Gastrocnemius medialis (tissue), 4 donors: Measurements from ENCODE around the gene TEX48. TPM values are rescaled to one million over a fixed set of nuclear protein-coding genes. Genes with fewer than 3 reads are reported as not detected.

ENCODE experiments used
- ATAC-seq, 2 donors: fragments of 150-250 bp; one replicate each; pipeline ENCODE4 v1.9.1; 2016
- DNase-seq, 2 donors: peaks; one replicate each; pipeline ENCODE4 v3.0.0-alpha.2; 2019
- H3K27ac ChIP-seq, 4 donors: fragments of 200-600 bp; sonication (generic); 1 replicate in 1 of 4; 2 replicates in 3 of 4; pipeline ENCODE4 v1.5.1; 2016 to 2018; ENCODE audit warnings: mild to moderate bottlenecking in 2 of 4, moderate library complexity in 1 of 4
- H3K27me3 ChIP-seq, 3 donors: fragments of 200-600 bp; sonication (generic) in 2 of 3; 1 replicate in 1 of 3; 2 replicates in 2 of 3; pipeline versions ENCODE4 v1.5.1 to v1.6.0; 2016 to 2019; ENCODE audit warnings: mild to moderate bottlenecking in 1 of 3, moderate library complexity in 1 of 3
- H3K36me3 ChIP-seq, 2 donors: fragments of 200-600 bp; sonication (generic) in 1 of 2; one replicate each; pipeline ENCODE4 v1.5.1; 2017 to 2018
- H3K4me1 ChIP-seq, 2 donors: fragments of 200-600 bp; sonication (generic) in 1 of 2; one replicate each; pipeline ENCODE4 v1.5.1; 2016 to 2017; ENCODE audit warnings: mild to moderate bottlenecking in 2 of 2
- H3K4me3 ChIP-seq, 4 donors: fragments of 200-600 bp; sonication (generic) in 3 of 4; 1 replicate in 1 of 4; 2 replicates in 3 of 4; pipeline ENCODE4 v1.5.1; 2016 to 2019; ENCODE audit warnings: mild to moderate bottlenecking in 2 of 4
- H3K9me3 ChIP-seq, 3 donors: fragments of 200-600 bp; sonication (generic) in 2 of 3; 1 replicate in 1 of 3; 2 replicates in 2 of 3; pipeline ENCODE4 v1.5.1; 2016 to 2019
- POLR2A ChIP-seq, 2 donors: fragments of 450-650 bp; IDR thresholded peaks; one replicate each; pipeline ENCODE4 v1.6.1; 2017; ENCODE audit warnings: antibody characterized with exemption in 2 of 2, mild to moderate bottlenecking in 2 of 2, moderate library complexity in 2 of 2
- in situ Hi-C, 4 donors: fragments of 200-750 bp; cut with MboI; loops; one replicate each; pipeline versions ENCODE4 v1.15.0 to v1.8.0; 2017; ENCODE audit warnings: low sequenced_read_pairs in 4 of 4
- intact Hi-C: fragments of 100-400 bp; cut with DNase I; formaldehyde crosslinking; loops from one replicate; pipeline ENCODE4 v1.15.1; 2023; ENCODE audit warnings: low total_unique reads
- total RNA-seq, 4 donors: library from RNA; depleted of rRNA; stranded (reverse); fragments of >200 nt; gene quantifications; one replicate each; pipeline versions ENCODE4 v1.1.0 to v1.2.3, GENCODE V29; 2016
- TF ChIP-seq, protein P1 (sequence below), 5 experiments: fragments of 450-650 bp in 3 of 5; fragments of 200-600 bp in 2 of 5; sonication (generic) in 2 of 5; IDR thresholded peaks in 4 of 5; conservative IDR thresholded peaks in 1 of 5; 1 replicate in 4 of 5; 2 replicates in 1 of 5; pipeline ENCODE4 v1.5.1; 2016 to 2019; ENCODE audit warnings: antibody characterized with exemption in 5 of 5, mild to moderate bottlenecking in 3 of 5, moderate library complexity in 3 of 5

TEX48 gene
- total RNA-seq, 4 donors from 2014 or later: not detected

DNA sequence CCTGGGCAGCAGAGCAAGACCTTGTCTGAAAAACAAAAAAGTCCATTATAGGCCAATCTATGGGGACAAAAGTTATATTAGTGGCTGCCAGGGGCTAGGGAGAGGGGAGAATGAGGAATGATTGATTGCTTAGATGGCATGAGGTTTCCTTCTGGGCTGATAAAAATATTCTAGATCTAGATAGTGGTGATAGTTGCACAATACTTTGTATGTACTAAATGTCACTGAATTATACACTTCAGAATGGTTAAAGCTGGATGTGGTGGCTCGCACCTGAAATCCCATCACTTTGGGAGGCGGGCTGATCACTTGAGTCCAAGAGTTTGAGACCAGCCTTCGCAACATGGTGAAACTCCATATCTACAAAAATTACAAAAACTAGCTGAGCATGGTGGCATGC lies 42.8 kb upstream of the TEX48 start:
- intact Hi-C loops (no loop called here), in situ Hi-C loops (loop anchor here in 1 of 4 donors (25.0 kb wide), 1 partner anchor 788 kb away; no protein-coding TSS in a partner anchor)
- Histone ChIP-seq H3K27me3 (no peaks in the 10 kb centered on the region), H3K9me3 (no peaks in the 10 kb centered on the region), H3K4me3 (no peak overlapping the region), H3K27ac (no peak overlapping the region), H3K4me1 (no peaks in the 10 kb centered on the region), H3K36me3 (no peaks in the 10 kb centered on the region)
- no peak for DNase-seq
- no peak for ATAC-seq
- no peak for TF ChIP-seq POLR2A (IDR thresholded peaks at IDR 0.05)
- TF ChIP-seq, protein P1, sequence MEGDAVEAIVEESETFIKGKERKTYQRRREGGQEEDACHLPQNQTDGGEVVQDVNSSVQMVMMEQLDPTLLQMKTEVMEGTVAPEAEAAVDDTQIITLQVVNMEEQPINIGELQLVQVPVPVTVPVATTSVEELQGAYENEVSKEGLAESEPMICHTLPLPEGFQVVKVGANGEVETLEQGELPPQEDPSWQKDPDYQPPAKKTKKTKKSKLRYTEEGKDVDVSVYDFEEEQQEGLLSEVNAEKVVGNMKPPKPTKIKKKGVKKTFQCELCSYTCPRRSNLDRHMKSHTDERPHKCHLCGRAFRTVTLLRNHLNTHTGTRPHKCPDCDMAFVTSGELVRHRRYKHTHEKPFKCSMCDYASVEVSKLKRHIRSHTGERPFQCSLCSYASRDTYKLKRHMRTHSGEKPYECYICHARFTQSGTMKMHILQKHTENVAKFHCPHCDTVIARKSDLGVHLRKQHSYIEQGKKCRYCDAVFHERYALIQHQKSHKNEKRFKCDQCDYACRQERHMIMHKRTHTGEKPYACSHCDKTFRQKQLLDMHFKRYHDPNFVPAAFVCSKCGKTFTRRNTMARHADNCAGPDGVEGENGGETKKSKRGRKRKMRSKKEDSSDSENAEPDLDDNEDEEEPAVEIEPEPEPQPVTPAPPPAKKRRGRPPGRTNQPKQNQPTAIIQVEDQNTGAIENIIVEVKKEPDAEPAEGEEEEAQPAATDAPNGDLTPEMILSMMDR (IDR thresholded peaks at IDR 0.05 in 4 of 5, conservative IDR thresholded peaks at IDR 0.05 in 1 of 5): no peak

DNA sequence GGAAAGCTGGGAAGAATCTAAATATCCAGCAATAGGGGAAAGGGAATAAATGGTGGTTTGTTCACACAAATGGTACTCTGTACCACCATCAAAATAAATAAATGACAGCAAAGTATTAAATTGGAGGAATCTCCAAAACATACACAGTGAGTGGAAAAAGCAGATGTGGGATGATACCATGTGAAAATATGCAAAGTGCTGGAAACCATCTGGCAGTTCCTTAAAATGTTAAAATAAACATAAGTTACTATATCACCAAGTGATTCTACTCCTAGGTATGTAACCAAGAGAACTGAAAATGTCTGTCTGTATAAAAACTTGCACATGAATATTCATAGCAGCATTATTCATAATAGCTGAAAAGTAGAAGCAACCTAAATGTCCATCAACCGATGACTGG lies 41.9 kb upstream of the TEX48 start:
- in situ Hi-C loops: no loop called here
- Histone ChIP-seq H3K36me3 (no peaks in the 10 kb centered on the region), H3K27me3 (no peaks in the 10 kb centered on the region), H3K4me1 (no peaks in the 10 kb centered on the region), H3K9me3 (no peaks in the 10 kb centered on the region), H3K27ac (no peak overlapping the region), H3K4me3 (no peak overlapping the region)
- intact Hi-C loops: no loop called here
- TF ChIP-seq, protein P1 (IDR thresholded peaks at IDR 0.05 in 4 of 5, conservative IDR thresholded peaks at IDR 0.05 in 1 of 5): no peak
- TF ChIP-seq POLR2A (IDR thresholded peaks at IDR 0.05): no peak
- no peak for DNase-seq
- no peak for ATAC-seq

DNA sequence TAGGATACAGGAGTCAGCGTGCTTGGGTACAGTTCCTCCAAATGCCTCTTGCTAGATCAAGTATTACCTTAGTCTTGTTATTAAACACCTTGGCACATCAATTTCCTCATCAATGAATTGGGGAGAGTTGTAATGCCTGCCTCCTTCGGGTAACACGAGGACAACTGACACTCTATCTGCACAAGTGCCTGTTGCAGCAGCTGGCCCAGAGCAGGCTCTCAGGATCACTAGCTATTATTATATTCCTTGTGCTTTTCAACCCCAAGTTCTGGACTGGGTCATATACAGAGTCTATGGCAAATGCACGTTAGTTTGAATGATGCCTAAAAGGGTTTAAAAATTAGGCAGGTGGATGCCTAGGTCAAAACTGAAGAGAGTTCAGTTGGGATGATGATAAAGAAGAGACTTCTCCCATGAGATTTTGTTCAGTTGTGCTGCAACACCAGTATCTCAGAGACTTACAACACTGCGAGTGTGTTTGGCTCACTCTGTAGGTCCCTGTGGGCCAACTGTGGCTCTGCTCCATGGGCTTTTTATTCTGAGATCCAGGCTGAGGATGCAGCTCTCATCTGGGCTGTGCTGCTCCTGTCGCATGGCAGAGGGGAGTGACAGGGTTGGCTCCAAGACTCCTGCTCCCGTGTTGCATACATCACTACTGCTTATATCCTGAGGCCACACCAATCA lies 41.1 kb upstream of the TEX48 start:
- ATAC-seq (no peak), DNase-seq (no peak)
- Histone ChIP-seq H3K4me1 (no peaks in the 10 kb centered on the region), H3K27ac (no peak overlapping the region), H3K27me3 (no peaks in the 10 kb centered on the region), H3K4me3 (no peak overlapping the region), H3K9me3 (no peaks in the 10 kb centered on the region), H3K36me3 (no peaks in the 10 kb centered on the region)
- in situ Hi-C loops (no loop called here), intact Hi-C loops (no loop called here)
- TF ChIP-seq POLR2A (IDR thresholded peaks at IDR 0.05): no peak
- TF ChIP-seq, protein P1 (IDR thresholded peaks at IDR 0.05 in 4 of 5, conservative IDR thresholded peaks at IDR 0.05 in 1 of 5): no peak

DNA sequence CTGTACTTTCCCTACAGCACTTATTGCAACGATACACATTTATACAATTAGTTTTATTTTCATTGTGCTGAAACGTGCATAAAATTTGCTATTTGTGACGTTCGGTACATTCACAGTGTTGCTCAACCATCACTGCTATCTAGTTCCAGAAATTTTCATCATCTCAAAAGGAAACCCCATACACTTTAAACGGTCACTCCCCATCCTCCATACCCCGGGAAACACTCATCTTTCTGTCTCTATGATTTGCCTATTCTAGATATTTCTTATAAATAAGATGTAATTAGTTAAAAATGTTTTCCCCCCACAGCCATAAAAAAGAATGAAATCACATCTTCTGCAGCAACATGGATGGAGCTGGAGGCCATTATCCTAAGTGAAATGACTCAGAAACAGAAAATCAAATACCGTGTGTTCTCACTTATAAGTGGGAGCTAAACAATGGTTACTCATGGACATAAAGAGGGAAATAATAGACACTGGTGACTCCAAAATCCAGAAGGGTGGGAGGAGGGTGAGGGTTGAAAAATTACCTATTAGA lies 40.2 kb upstream of the TEX48 start:
- intact Hi-C loops (no loop called here), in situ Hi-C loops (no loop called here)
- H3K27ac ChIP-seq: no peak overlapping the region
- no peaks in the 10 kb centered on the region for H3K27me3 ChIP-seq
- H3K36me3 ChIP-seq: no peaks in the 10 kb centered on the region
- no peak overlapping the region for H3K4me3 ChIP-seq
- DNase-seq (no peak), ATAC-seq (no peak)
- TF ChIP-seq, protein P1 (IDR thresholded peaks at IDR 0.05 in 4 of 5, conservative IDR thresholded peaks at IDR 0.05 in 1 of 5): no peak
- TF ChIP-seq POLR2A (IDR thresholded peaks at IDR 0.05): no peak
- H3K4me1 ChIP-seq: no peaks in the 10 kb centered on the region
- H3K9me3 ChIP-seq: no peaks in the 10 kb centered on the region
